ENCODE data around the gene CTNNA3. TPM values are rescaled to one million over a fixed set of nuclear protein-coding genes. Genes with fewer than 3 reads are reported as not detected.

CTNNA3 gene
- total and polyA plus RNA-seq, 4 donors: 0.16 to 2.4 (median 1.4) TPM

DNA sequence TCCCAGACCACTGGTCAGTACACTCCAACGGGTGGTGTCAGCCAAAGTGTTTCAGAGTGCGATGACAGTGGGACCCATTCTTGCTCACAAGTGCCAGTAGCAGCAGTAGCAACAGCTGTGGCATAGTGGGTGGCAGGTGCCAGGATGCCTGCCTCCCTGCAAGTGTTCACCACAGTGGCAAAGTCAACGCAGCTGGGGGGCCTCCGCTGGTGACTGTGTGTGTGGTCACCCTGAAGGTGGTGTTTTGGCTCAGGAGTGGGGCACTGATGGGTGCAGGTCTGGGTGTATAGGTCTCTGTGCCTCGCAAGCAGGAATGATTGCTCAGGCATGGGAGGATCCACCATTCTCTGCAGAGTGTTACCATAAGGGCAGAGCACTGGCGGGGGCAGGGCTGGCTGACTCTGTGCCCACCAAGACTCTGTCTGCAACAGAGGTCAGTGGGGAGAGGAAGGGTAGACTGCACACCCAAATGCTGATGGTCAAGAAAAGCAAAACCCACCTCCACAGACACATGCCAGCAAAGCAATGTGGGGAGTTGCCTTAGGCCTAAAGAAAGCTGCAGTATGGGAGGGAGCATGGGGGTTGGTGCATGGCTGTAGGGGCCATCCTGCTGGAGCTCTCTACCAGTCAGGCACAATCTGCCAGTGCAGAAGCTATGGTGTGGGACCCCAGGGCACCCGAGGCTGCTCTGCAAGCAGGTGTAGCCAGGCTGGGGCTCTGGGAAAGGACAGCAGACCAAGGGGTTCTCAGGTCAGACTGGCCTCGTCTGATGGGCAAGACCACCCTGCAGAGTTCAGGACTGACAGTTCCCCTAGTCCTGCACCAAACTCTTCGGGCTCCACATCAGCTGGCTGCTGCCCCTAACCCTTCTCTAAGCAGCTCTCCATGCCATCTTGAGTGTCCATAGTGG lies 368.1 kb downstream of the CTNNA3 start (continued):
- TF ChIP-seq, protein P1, sequence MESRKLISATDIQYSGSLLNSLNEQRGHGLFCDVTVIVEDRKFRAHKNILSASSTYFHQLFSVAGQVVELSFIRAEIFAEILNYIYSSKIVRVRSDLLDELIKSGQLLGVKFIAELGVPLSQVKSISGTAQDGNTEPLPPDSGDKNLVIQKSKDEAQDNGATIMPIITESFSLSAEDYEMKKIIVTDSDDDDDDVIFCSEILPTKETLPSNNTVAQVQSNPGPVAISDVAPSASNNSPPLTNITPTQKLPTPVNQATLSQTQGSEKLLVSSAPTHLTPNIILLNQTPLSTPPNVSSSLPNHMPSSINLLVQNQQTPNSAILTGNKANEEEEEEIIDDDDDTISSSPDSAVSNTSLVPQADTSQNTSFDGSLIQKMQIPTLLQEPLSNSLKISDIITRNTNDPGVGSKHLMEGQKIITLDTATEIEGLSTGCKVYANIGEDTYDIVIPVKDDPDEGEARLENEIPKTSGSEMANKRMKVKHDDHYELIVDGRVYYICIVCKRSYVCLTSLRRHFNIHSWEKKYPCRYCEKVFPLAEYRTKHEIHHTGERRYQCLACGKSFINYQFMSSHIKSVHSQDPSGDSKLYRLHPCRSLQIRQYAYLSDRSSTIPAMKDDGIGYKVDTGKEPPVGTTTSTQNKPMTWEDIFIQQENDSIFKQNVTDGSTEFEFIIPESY (IDR thresholded peaks at IDR 0.05): no peak
- TF ChIP-seq YY1 (IDR thresholded peaks at IDR 0.05): no peak

DNA sequence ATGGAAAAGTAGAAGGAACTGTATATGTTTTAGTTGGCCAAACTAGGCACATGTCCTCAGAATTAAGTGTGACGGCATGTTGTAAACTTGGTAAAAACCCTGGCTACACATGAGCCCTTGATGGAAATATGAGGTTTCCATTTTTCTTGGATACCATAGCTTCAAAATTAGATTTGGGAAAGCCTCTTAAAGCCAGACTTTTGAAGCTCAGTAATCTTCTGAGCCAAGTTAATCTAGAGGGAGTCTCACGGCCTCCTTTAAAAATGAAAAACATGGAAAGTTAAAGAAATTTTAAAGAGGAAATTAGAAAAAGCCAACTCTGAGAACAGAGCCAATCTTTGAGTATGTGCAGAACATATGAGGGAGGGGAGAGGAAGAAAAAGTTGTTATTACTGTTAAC lies 376.0 kb downstream of the CTNNA3 start:
- H3K9ac ChIP-seq (ENCODE audit: low read depth in 1 of 2, low read length in 2 of 2): no peak overlapping the region
- WGBS: 50% methylated on average over 2 of the region's 2 CpGs

More for the DNA sequence above, 376.0 kb downstream of the CTNNA3 start:
- no peak overlapping the region for H3K4me3 ChIP-seq (ENCODE audit: low read depth in 1 of 3, low read length in 3 of 3)
- H3K27me3 ChIP-seq (ENCODE audit: control insufficient read depth in 4 of 4, insufficient read depth in 4 of 4, low read length in 3 of 4): no peaks in the 10 kb centered on the region
- TF ChIP-seq TAF1 (conservative IDR thresholded peaks at IDR 0.05) (no peak), GABPA (IDR thresholded peaks at IDR 0.05 in 1 of 2, conservative IDR thresholded peaks at IDR 0.05 in 1 of 2) (no peak), HNF4G (IDR thresholded peaks at IDR 0.05) (no peak), EGR1 (IDR thresholded peaks at IDR 0.05; ENCODE audit: low read depth in 2 of 2) (no peak), RAD21 (IDR thresholded peaks at IDR 0.05) (no peak), YY1 (IDR thresholded peaks at IDR 0.05) (no peak), HNF4A (conservative IDR thresholded peaks at IDR 0.05) (no peak), FOXA1 (IDR thresholded peaks at IDR 0.05) (no peak), JUND (IDR thresholded peaks at IDR 0.05) (no peak)
- TF ChIP-seq, protein P2, sequence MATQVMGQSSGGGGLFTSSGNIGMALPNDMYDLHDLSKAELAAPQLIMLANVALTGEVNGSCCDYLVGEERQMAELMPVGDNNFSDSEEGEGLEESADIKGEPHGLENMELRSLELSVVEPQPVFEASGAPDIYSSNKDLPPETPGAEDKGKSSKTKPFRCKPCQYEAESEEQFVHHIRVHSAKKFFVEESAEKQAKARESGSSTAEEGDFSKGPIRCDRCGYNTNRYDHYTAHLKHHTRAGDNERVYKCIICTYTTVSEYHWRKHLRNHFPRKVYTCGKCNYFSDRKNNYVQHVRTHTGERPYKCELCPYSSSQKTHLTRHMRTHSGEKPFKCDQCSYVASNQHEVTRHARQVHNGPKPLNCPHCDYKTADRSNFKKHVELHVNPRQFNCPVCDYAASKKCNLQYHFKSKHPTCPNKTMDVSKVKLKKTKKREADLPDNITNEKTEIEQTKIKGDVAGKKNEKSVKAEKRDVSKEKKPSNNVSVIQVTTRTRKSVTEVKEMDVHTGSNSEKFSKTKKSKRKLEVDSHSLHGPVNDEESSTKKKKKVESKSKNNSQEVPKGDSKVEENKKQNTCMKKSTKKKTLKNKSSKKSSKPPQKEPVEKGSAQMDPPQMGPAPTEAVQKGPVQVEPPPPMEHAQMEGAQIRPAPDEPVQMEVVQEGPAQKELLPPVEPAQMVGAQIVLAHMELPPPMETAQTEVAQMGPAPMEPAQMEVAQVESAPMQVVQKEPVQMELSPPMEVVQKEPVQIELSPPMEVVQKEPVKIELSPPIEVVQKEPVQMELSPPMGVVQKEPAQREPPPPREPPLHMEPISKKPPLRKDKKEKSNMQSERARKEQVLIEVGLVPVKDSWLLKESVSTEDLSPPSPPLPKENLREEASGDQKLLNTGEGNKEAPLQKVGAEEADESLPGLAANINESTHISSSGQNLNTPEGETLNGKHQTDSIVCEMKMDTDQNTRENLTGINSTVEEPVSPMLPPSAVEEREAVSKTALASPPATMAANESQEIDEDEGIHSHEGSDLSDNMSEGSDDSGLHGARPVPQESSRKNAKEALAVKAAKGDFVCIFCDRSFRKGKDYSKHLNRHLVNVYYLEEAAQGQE (IDR thresholded peaks at IDR 0.05): no peak
- TF ChIP-seq, protein P3, sequence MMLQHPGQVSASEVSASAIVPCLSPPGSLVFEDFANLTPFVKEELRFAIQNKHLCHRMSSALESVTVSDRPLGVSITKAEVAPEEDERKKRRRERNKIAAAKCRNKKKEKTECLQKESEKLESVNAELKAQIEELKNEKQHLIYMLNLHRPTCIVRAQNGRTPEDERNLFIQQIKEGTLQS (IDR thresholded peaks at IDR 0.05): no peak
- TF ChIP-seq, protein P4, sequence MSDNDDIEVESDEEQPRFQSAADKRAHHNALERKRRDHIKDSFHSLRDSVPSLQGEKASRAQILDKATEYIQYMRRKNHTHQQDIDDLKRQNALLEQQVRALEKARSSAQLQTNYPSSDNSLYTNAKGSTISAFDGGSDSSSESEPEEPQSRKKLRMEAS (IDR thresholded peaks at IDR 0.05): no peak
- TF ChIP-seq, protein P1 (IDR thresholded peaks at IDR 0.05): no peak
- no peak overlapping the region for H3K27ac ChIP-seq (ENCODE audit: low read depth in 1 of 2, low read length in 2 of 2)
- no peak for DNase-seq (ENCODE audit: low spot score)
- peaks cover 0 to 6% (median 0%) of the 10 kb centered on the region in 4 donors for H3K9me3 ChIP-seq (ENCODE audit: control insufficient read depth in 4 of 4, low read length in 3 of 4)
- H3K4me1 ChIP-seq (ENCODE audit: control insufficient read depth in 4 of 4, insufficient read depth in 4 of 4, low read length in 3 of 4): no peaks in the 10 kb centered on the region
- no peaks in the 10 kb centered on the region for H3K36me3 ChIP-seq (ENCODE audit: control insufficient read depth in 4 of 4, insufficient read depth in 3 of 4, low read depth in 1 of 4, low read length in 3 of 4)
